H9 (cell line): Measurements from ENCODE around the gene RNASEH2B. TPM values are rescaled to one million over a fixed set of nuclear protein-coding genes. Genes with fewer than 3 reads are reported as not detected.

Source experiments
- DNase-seq: peaks from one replicate; pipeline ENCODE4 v3.0.0-alpha.2; 2017
- H2AFZ ChIP-seq: one replicate; pipeline ENCODE4 v1.6.1; 2013; ENCODE audit warnings: mild to moderate bottlenecking, low read length, control low read depth, moderate library complexity
- H2AK5ac ChIP-seq: 2 replicates; pipeline ENCODE4 v1.6.1; 2013; ENCODE audit warnings: low read length, control low read depth, mixed read lengths; ENCODE audit not compliant: insufficient read length
- H2BK120ac ChIP-seq: one replicate; pipeline ENCODE4 v1.6.1; 2013; ENCODE audit warnings: low read depth, mild to moderate bottlenecking, low read length, control low read depth, inconsistent platforms; ENCODE audit not compliant: poor library complexity, severe bottlenecking
- H2BK12ac ChIP-seq: 2 replicates; pipeline ENCODE4 v1.6.1; 2013; ENCODE audit warnings: low read length, control low read depth, mixed read lengths, low read depth; ENCODE audit not compliant: insufficient read length
- H2BK15ac ChIP-seq: 2 replicates; pipeline ENCODE4 v1.6.1; 2013; ENCODE audit warnings: low read depth, low read length, control low read depth
- H2BK20ac ChIP-seq: one replicate; pipeline ENCODE4 v1.6.1; 2013; ENCODE audit warnings: low read depth, mild to moderate bottlenecking, low read length, control low read depth, inconsistent platforms; ENCODE audit not compliant: poor library complexity, severe bottlenecking
- H2BK5ac ChIP-seq: 2 replicates; pipeline ENCODE4 v1.6.1; 2013; ENCODE audit warnings: low read length, control low read depth, mixed read lengths; ENCODE audit not compliant: insufficient read length
- H3K14ac ChIP-seq: 2 replicates; pipeline ENCODE4 v1.6.1; 2013; ENCODE audit warnings: low read length, control low read depth; ENCODE audit not compliant: insufficient read depth
- H3K18ac ChIP-seq: 2 replicates; pipeline ENCODE4 v1.6.1; 2013; ENCODE audit warnings: low read depth, mild to moderate bottlenecking, mixed read lengths, low read length, control low read depth; ENCODE audit not compliant: insufficient read length
- H3K23ac ChIP-seq: 2 replicates; pipeline ENCODE4 v1.6.1; 2013; ENCODE audit warnings: low read length, control low read depth, mixed read lengths, low read depth; ENCODE audit not compliant: insufficient read length
- H3K23me2 ChIP-seq: 2 replicates; pipeline ENCODE4 v1.6.1; 2013; ENCODE audit warnings: low read depth, mild to moderate bottlenecking, mixed read lengths, low read length, control low read depth; ENCODE audit not compliant: insufficient read length, poor library complexity, severe bottlenecking
- H3K27ac ChIP-seq: 2 replicates; pipeline ENCODE4 v1.5.1; 2013; ENCODE audit warnings: low read length, control low read depth, mixed read lengths, low read depth; ENCODE audit not compliant: insufficient read length
- H3K27me3 ChIP-seq: 2 replicates; pipeline ENCODE4 v1.6.1; 2013; ENCODE audit warnings: low read length, control low read depth, inconsistent platforms; ENCODE audit not compliant: insufficient read depth
- H3K4ac ChIP-seq: 2 replicates; pipeline ENCODE4 v1.6.1; 2013; ENCODE audit warnings: low read depth, mild to moderate bottlenecking, control low read depth, inconsistent platforms, low read length, moderate library complexity
- H3K4me1 ChIP-seq: 2 replicates; pipeline ENCODE4 v1.6.1; 2013; ENCODE audit warnings: low read length, control low read depth, inconsistent platforms; ENCODE audit not compliant: insufficient read depth
- H3K4me2 ChIP-seq: 2 replicates; pipeline ENCODE4 v1.6.1; 2013; ENCODE audit warnings: low read length, control low read depth, mixed read lengths; ENCODE audit not compliant: insufficient read length, insufficient read depth
- H3K56ac ChIP-seq: 2 replicates; pipeline ENCODE4 v1.6.1; 2013; ENCODE audit warnings: low read depth, mild to moderate bottlenecking, mixed read lengths, low read length, control low read depth; ENCODE audit not compliant: insufficient read length
- H3K79me1 ChIP-seq: 2 replicates; pipeline ENCODE4 v1.6.1; 2013; ENCODE audit warnings: low read depth, mild to moderate bottlenecking, moderate library complexity, low read length, control low read depth, inconsistent platforms; ENCODE audit not compliant: insufficient read depth, poor library complexity, severe bottlenecking
- H3K79me2 ChIP-seq: 2 replicates; pipeline ENCODE4 v1.6.1; 2013; ENCODE audit warnings: low read length, control low read depth, inconsistent platforms; ENCODE audit not compliant: insufficient read depth
- H3K9ac ChIP-seq: 2 replicates; pipeline ENCODE4 v1.6.1; 2013; ENCODE audit warnings: low read length, control low read depth, mixed read lengths; ENCODE audit not compliant: insufficient read length; ENCODE audit errors: extremely low read depth
- H3K9me3 ChIP-seq: one replicate; pipeline ENCODE4 v1.6.1; 2013; ENCODE audit warnings: low read depth, low read length, inconsistent platforms; ENCODE audit not compliant: control insufficient read depth
- H3T11ph ChIP-seq: one replicate; pipeline ENCODE4 v1.6.1; 2013; ENCODE audit warnings: mild to moderate bottlenecking, low read length, control low read depth, inconsistent platforms
- H4K20me1 ChIP-seq: one replicate; pipeline ENCODE4 v1.6.1; 2013; ENCODE audit not compliant: control insufficient read depth, insufficient read length, insufficient read depth
- H4K5ac ChIP-seq: 2 replicates; pipeline ENCODE4 v1.6.1; 2013; ENCODE audit warnings: low read depth, mild to moderate bottlenecking, mixed read lengths, low read length, control low read depth; ENCODE audit not compliant: insufficient read length
- H4K8ac ChIP-seq: replicated peaks from 2 replicates; pipeline ENCODE4 v1.6.1; 2013; ENCODE audit warnings: low read length, control low read depth, mixed read lengths, low read depth; ENCODE audit not compliant: insufficient read length
- H4K91ac ChIP-seq: 2 replicates; pipeline ENCODE4 v1.6.1; 2013; ENCODE audit warnings: low read depth, mild to moderate bottlenecking, moderate library complexity, mixed read lengths, low read length, control low read depth; ENCODE audit not compliant: insufficient read length
- H3K27ac Mint-ChIP-seq, 3 experiments: 2 replicates in 2 of 3; 3 replicates in 1 of 3; pipeline ENCODE4 v1.8.0; 2020 to 2021; ENCODE audit warnings: mixed read lengths in 3 of 3, mild to moderate bottlenecking in 1 of 3, moderate library complexity in 1 of 3
- H3K27me3 Mint-ChIP-seq: 2 replicates; pipeline ENCODE4 v1.8.0; 2021; ENCODE audit warnings: low read depth, mild to moderate bottlenecking, moderate library complexity, mixed read lengths
- H3K36me3 Mint-ChIP-seq, 3 experiments: 2 replicates in 2 of 3; 3 replicates in 1 of 3; pipeline ENCODE4 v1.8.0; 2020 to 2021; ENCODE audit warnings: low read depth in 3 of 3, mixed read lengths in 3 of 3; ENCODE audit not compliant: insufficient read depth in 1 of 3
- H3K4me1 Mint-ChIP-seq, 2 experiments: 2 replicates each; pipeline ENCODE4 v1.8.0; 2020; ENCODE audit warnings: mixed read lengths in 2 of 2
- H3K4me3 Mint-ChIP-seq, 2 experiments: 2 replicates in 1 of 2; 3 replicates in 1 of 2; pipeline ENCODE4 v1.8.0; 2020 to 2021; ENCODE audit warnings: mild to moderate bottlenecking in 2 of 2, mixed read lengths in 2 of 2, moderate library complexity in 1 of 2
- H3K9me3 Mint-ChIP-seq, 2 experiments: 2 replicates in 1 of 2; 3 replicates in 1 of 2; pipeline ENCODE4 v1.8.0; 2020; ENCODE audit warnings: mild to moderate bottlenecking in 2 of 2, mixed read lengths in 2 of 2, moderate library complexity in 1 of 2
- CTCF ChIP-seq: fragments of 200-600 bp; sonication (generic); conservative IDR thresholded peaks from 3 replicates; pipeline ENCODE4 v1.8.0; 2021; ENCODE audit warnings: antibody characterized with exemption, mild to moderate bottlenecking
- whole genome bisulfite sequencing: extraction: QIAGEN DNeasy Blood & Tissue Kit; methylation state at CpG from one replicate; pipeline ENCODE4 v1.1.7; 2013; ENCODE audit warnings: missing lambda C conversion rate, low lambda C conversion rate, mixed read lengths; ENCODE audit not compliant: insufficient read length; ENCODE audit errors: extremely low coverage; 5-methylcytosine and 5-hydroxymethylcytosine counted together
- total RNA-seq: library from RNA; stranded (reverse); gene quantifications from 2 replicates; pipeline ENCODE4 v1.2.1, GENCODE V29; 2021

RNASEH2B gene
- total RNA-seq, 1 experiment from 2014 or later, result 53.9 TPM

GRCh38 chr13:51000061-51000460, 90.5 kb downstream of the RNASEH2B start:
- 0 out of 2 replicates have a peak, but pooled peaks cover 2% of the 10 kb centered on the region for H3K4me1 ChIP-seq
- no peak overlapping the region for H3K4me2 ChIP-seq
- H3K9me3 ChIP-seq, result no peaks in the 10 kb centered on the region
- no peak overlapping the region for H4K8ac ChIP-seq
- no peak overlapping the region; a peak in 1 of 7 replicates for H3K27ac Mint-ChIP-seq
- no CpG with 5 or more reads among the region's 5 CpGs for WGBS
- H2AK5ac ChIP-seq, result no peak overlapping the region
- no peak overlapping the region for H3K27ac ChIP-seq
- no peak overlapping the region for H2AFZ ChIP-seq
- no peak overlapping the region for H3K23ac ChIP-seq
- DNase-seq, result no peak
- no peak overlapping the region for H3K4ac ChIP-seq
- no peaks in the 10 kb centered on the region for H3K9me3 Mint-ChIP-seq
- no peak overlapping the region for H3K56ac ChIP-seq
- no peak overlapping the region for H2BK15ac ChIP-seq
- no peak overlapping the region for H2BK120ac ChIP-seq
- peaks cover 25 to 26% of the 10 kb centered on the region in 2 experiments for H3K4me1 Mint-ChIP-seq
- H3K9ac ChIP-seq, result no peak overlapping the region
- no peak overlapping the region for H4K5ac ChIP-seq
- H3K79me1 ChIP-seq, result no peaks in the 10 kb centered on the region
- no peak overlapping the region for H3K4me3 Mint-ChIP-seq
- no peaks in the 10 kb centered on the region for H3K23me2 ChIP-seq
- no peak overlapping the region for H3K14ac ChIP-seq
- no peaks in the 10 kb centered on the region for H3K27me3 ChIP-seq
- no peak overlapping the region for H2BK5ac ChIP-seq
- H3K18ac ChIP-seq, result no peak overlapping the region
- no peaks in the 10 kb centered on the region for H3K79me2 ChIP-seq
- peaks cover 3% of the 10 kb centered on the region for H3K27me3 Mint-ChIP-seq
- H2BK20ac ChIP-seq, result no peak overlapping the region
- H2BK12ac ChIP-seq, result no peak overlapping the region
- no peaks in the 10 kb centered on the region for H4K20me1 ChIP-seq
- TF ChIP-seq CTCF, result no peak
- no peak overlapping the region for H4K91ac ChIP-seq
- no peak overlapping the region for H3T11ph ChIP-seq
- no peaks in the 10 kb centered on the region for H3K36me3 Mint-ChIP-seq
